HG03442 (cell line): ENCODE results near the gene GPC1.

ENCODE experiments used
- ATAC-seq: cut with Tn5 transposase; IDR thresholded peaks from one replicate; pipeline ENCODE4 v1.9.1; 2021; ENCODE audit warnings: mild to moderate bottlenecking, moderate library complexity; ENCODE audit not compliant: unreplicated experiment

Gene GPC1

DNA sequence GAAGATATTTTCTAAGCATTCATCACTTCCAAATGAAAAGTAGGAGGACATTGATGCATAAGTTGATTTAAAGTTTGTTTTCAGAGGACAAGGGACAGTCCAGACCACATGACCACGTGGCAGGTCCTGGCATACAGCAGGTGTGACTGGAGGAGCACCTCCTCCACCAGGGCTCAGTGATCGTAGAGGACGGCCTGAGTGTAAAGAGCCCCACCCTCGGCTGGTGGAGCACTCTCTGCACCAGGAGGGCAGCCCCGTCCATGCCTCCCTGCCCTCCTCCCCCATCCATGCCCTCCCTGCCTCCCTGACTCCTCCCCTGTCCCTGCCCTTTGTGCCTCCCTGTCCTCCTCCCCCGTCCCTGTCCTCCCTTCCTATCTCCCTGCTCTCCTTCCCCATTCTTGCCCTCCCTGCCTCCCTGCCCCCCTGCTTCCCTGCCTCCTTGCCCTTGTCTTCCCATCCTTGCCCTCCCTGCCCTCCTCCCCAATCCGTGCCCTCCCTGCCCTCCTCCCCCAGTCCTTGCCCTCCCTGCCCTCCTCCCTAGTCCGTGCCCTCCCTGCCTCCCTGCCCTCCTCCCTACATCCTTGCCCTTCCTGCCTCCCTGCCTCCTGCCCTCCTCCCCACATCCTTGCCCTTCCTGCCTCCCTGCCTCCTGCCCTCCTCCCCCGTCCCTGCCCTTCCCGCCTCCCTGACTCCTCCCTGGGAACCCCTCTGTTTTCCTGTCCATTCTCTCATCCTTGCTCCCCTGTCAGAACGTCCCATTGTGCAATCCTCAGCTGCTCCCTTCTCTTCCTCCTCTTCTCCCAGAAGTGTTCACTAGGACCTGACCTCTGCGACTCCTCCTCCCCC, 74.4 kb downstream of the GPC1 start:
- no peak for ATAC-seq

DNA sequence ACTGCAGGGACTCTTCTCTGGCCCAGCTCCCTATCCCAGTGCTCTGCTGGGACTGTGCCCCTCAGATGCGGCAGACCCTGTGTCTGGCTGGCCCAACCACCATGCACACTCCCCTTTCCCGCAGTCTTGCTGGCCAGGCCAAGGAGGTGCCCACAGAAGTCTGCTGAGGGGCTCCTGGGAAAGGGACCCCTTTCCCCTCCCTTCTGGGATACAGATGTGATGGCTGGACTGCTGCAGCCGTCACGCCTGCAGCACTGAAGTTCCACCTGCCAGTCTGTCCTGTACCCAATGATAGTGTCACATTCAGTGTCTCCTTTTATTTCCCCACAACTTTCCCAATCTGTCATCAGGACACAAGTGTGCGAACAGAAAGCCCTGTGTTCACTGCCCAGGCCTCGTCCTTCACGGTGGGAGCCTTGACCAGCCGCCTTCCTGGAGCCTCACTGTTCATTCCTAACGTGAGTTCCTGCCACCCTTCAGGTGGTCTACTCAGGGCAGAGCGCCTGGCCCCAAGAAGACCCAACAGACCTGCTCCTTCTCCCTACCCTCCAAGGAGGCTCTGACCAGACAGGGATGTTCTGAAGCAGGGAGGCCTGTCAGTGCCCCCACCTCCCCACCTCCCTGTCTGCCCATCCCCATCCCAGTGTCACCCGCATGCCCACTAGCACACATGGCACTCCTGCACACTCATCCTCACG, 75.2 kb downstream of the GPC1 start:
- ATAC-seq, result no peak

DNA sequence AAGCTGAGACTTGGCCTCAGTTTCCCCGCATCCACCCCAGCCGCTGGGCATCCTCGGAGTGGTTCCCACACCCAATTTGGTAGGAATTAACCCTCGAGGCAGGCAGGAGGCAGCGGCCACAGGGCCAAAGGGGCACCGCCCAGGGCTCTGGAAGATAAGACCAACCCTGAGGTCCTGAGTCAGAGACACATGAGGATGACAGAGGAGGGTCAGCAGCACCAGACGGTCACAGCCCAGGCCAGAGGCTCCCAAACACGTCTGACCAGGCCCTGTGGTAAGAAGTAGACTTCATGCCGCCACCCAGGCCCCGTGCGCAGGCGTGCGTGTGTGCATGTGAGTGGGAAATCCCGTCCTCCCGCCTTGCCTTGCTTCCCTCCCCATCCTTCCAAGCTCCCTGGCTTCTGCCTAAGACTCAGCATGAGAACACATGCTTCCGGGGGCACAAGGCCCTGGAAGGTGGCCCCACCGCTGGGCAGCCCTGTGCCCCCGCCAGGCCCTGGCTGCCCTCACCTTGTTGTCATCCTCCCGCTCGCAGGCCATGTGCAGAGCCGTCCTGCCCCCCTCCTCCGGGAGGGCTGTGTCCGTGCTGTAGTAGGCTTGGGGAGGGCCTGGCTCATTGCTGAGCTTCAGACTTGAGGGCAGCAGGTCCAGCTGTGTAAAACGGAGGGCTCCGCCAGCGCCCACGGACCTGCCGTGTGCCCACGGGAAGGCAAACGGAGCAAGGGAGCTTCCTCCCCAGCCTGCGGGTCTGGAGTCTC, 76.1 kb downstream of the GPC1 start:
- no peak for ATAC-seq

DNA sequence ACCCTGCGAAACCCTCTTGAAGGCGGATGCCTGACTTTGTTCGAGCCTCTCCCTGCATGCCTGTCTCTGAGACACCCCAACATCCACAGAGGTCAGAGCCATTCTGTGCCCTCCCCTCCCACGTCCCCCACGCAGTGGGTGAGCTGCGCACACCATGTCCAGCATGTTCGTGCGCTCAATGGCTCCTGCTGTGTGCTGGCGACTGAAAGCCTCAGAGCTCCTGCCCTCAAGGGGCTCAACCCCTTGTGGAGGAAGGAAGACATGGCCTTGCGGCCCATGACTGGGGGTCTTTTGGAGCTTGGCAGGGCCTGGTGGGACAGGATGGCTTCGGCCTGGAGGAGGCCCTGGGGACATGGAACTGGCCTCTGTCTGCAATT, 76.6 kb downstream of the GPC1 start:
- ATAC-seq, result no peak

DNA sequence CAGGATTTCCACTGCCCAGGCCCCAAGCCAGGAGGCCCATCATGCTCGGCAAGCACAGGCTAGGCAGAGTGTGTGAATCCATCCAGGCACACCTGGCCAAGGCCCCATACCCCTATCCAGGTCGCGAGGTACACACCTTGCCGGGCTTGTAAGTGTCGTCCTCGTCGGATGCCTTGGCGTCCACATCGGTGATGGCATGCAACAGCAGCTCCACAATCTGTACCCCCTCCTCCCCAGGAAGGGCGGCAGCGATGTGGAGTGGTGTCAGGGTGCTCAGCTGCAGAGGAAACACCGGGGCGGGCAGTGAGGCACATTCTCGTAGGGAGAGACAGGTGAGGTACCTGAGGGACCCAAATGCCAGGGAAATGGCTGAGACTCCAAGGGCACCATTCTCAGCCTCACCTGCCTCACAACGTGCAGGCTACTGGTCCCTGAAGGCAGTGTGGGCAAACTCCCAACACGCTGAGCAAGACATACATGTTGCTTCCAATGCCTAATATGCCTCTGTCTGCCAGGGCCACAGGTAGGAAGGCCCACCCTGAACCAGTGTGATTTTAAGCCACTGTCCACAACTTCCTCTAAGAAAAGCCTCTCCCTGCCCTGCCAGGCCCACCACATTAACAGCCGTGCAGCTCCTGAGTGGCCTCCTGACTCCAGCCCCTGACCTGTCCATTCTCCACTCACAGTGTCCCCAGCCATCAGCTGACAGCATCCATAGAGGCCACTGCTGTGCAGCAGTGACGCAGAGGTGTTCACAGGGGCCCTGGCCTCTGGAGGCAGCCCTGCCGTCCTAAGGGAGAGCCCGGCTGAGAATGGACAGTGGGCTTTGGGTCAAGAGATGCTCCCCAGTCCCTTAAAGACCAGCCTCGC, 77.4 kb downstream of the GPC1 start:
- no peak for ATAC-seq

DNA sequence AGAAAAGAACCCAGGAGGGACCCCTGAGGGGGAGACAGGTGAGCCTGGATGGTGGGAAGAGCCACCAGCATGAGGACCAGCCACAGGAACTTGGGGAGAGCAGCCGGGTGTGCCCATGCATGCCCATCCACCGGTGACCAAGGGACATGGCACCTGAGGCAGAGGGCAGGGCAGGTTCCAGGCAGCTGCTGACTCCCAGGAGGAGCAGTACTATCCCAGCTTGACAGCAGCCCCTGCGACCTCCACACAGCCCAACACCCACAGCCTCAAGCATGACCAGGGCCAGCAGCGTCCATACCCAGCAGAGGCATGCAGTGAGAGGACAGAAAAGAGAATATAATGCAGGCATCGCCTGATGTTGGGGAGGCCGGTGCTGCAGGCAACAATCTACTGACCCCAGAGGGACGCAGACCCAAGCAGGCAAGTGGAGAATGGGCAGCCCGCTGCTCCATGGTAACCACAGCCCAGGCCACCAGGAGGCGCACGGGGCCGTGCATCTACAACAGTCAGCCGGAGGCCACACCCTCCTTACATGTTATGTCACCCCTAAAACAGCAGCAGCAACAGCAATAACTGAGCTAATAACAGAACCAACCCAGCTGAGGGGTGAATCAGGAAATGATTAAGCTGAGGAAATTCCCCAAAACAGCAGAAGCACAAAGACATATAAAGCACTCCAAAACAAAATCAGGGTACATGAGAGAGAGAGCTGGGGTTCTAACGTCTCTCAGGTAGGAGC, 78.3 kb downstream of the GPC1 start:
- peak; percentile 92 for ATAC-seq

DNA sequence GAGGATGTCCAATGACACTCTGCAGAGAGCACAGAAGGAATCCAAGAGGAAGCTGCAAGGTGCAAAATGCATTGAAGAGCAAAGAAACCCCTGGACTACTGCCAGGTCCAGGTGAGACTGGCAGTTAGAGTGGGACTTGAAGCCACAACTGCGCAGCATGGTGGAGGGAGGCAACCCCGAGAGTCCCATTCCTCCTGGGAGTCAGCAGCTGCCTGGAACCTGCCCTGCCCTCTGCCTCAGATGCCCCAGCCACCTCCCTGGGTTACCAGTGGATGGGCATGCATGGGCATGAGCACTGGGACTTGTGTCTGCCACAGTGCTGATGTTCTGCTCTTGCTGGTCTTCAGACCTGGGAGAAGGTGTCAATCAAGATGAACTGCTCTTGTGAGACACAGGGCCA, 79.2 kb downstream of the GPC1 start:
- ATAC-seq, result no peak

DNA sequence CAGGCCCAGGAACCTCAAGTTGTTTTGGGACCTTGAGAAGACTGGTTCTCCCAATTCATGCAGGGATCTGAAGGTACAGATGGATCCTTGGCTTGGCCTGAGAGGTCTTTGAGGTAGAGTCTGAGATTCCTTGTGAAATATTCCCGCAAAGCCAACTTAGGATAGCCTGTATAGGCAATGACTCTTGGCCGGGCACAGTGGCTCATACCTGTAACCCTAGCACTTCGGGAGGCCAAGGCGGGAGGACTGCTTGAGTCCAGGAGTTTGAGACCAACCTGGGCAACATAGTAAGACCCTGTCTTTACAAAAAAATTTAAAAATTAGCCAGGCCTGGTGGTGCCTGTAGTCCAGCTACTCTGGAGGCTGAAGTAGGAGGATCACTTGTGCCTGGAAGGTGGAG, 81.9 kb downstream of the GPC1 start:
- no peak for ATAC-seq
